ENCODE measurements around the gene FAM107B. TPM values are rescaled to one million over a fixed set of nuclear protein-coding genes. Genes with fewer than 3 reads are reported as not detected.
"Not testable (repeated sequence)": the region's sequence is repeated elsewhere in the genome, so short reads cannot be mapped to it uniquely, and the experiment has no call there.

FAM107B gene
- total and polyA plus RNA-seq, 2 of the 13 experiments (the other 11 are each of a cell fraction or from before 2014, with no cell fraction given): 15.7 to 24.8 TPM

DNA sequence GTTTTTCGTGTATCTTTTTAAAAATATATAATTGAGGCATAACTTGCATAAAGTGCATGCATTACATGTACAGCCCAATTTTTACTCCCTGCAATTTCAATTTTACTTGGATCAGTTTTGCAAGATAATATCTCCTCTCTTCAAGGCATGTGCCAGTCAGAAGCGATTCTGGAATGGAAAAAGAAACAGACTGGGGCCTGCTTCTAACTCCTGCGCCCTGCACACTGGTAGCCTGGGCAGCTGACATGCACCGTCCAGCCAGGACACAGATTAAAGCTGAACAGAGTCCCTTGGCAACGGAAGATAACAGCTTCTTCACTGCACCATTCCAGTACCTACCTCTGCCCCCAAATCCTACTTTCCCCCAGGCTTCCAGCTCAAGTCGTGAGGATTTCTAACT lies 182.1 kb downstream of the FAM107B start:
- CTCF ChIA-PET (ENCODE audit: low intra/inter-chr PET ratio, low total read pairs): no interaction called here
- peaks cover 59% of the 10 kb centered on the region for H3K4me1 ChIP-seq (ENCODE audit: insufficient read depth, low read length)

DNA sequence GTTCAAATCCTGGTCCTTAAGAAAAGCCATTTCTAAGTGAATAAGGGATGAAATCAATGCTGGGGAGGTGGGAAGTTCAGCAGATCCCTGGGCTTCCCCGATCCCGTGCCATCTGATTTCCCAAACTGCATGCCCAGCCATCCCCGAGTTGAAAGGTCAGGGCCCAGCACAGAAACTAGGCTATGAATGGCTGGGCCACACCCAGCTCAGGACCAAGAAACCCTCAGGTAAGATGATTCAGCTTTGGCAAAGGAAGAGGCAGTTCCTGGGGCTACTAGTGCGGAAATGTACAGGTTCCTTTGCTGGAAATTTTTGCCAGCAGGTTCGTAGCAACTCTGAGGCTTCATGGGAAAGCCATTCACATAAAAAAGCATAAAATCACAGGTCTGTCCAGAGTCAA lies 182.7 kb downstream of the FAM107B start:
- BruUV-seq (replicated peaks): no TSS peak
- Histone ChIP-seq H2AFZ (ENCODE audit: low read length) (no peak overlapping the region), H3K36me3 (replicated peaks in 1 of 2; ENCODE audit: control insufficient read depth in 1 of 2, insufficient read depth in 2 of 2, low read length in 2 of 2) (peaks cover 0 to 4% of the 10 kb centered on the region in 2 experiments; a peak in 1 of 5 replicates), H3K79me2 (ENCODE audit: insufficient read depth, low read length) (peaks cover 50% of the 10 kb centered on the region), H4K20me1 (ENCODE audit: insufficient read depth, low read length) (no peaks in the 10 kb centered on the region), H3K27me3 (ENCODE audit: control insufficient read depth in 1 of 2, insufficient read depth in 2 of 2, low read length in 2 of 2) (no peaks in the 10 kb centered on the region), H3K4me3 (replicated peaks in 1 of 3; ENCODE audit: insufficient read depth in 1 of 3, low read depth in 2 of 3, low read length in 3 of 3) (no peak overlapping the region), H3K4me1 (ENCODE audit: insufficient read depth, low read length) (peaks cover 64% of the 10 kb centered on the region), H3K9me3 (ENCODE audit: low read length) (no peaks in the 10 kb centered on the region), H3K4me2 (ENCODE audit: low read depth, low read length) (no peak overlapping the region), H3K9ac (ENCODE audit: insufficient read depth, low read depth, low read length) (no peak overlapping the region), H3K27ac (ENCODE audit: extremely low read length, insufficient read depth, low read length) (no peak overlapping the region)
- 97% methylated on average over 5 of the region's 5 CpGs for whole genome bisulfite sequencing (ENCODE audit: low lambda C conversion rate)
- FAIRE-seq: no peak
- CTCF ChIA-PET (ENCODE audit: low intra/inter-chr PET ratio, low total read pairs): no interaction called here
- ATAC-seq: no peak
- TF ChIP-seq, protein P1, sequence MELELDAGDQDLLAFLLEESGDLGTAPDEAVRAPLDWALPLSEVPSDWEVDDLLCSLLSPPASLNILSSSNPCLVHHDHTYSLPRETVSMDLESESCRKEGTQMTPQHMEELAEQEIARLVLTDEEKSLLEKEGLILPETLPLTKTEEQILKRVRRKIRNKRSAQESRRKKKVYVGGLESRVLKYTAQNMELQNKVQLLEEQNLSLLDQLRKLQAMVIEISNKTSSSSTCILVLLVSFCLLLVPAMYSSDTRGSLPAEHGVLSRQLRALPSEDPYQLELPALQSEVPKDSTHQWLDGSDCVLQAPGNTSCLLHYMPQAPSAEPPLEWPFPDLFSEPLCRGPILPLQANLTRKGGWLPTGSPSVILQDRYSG (CRISPR knock-in tag; IDR thresholded peaks at IDR 0.05): no peak
- TF ChIP-seq BRCA1 (CRISPR knock-in tag; IDR thresholded peaks at IDR 0.05) (no peak), SP4 (CRISPR knock-in tag; IDR thresholded peaks at IDR 0.05) (no peak), BHLHE40 (IDR thresholded peaks at IDR 0.05; ENCODE audit: low read length) (no peak), POLR2A (IDR thresholded peaks at IDR 0.05; ENCODE audit: insufficient read depth in 1 of 2, low read depth in 2 of 2, low read length in 2 of 2) (no peak), SCMH1 (CRISPR knock-in tag; IDR thresholded peaks at IDR 0.05; ENCODE audit: borderline replicate concordance) (no peak), ZNF557 (CRISPR knock-in tag; IDR thresholded peaks at IDR 0.05) (no peak)
- POLR2A ChIA-PET: no interaction called here
- intact Hi-C loops (cut with micrococcal nuclease; ENCODE audit: unreplicated experiment) (no loop called here), in situ Hi-C loops (cut with HindIII; ENCODE audit: extremely low pct_ligation_motif_present, low pct_unique_long_range_greater_than_20kb) (no loop called here)
- no peak for DNase-seq (ENCODE audit: low spot score)

More for the DNA sequence above, 182.1 kb downstream of the FAM107B start:
- intact Hi-C loops (cut with micrococcal nuclease; ENCODE audit: unreplicated experiment) (no loop called here), in situ Hi-C loops (cut with HindIII; ENCODE audit: extremely low pct_ligation_motif_present, low pct_unique_long_range_greater_than_20kb) (no loop called here)
- 92% methylated on average over 6 of the region's 6 CpGs for WGBS (ENCODE audit: low lambda C conversion rate)
- Histone ChIP-seq H3K4me3 (replicated peaks in 1 of 3; ENCODE audit: insufficient read depth in 1 of 3, low read depth in 2 of 3, low read length in 3 of 3) (no peak overlapping the region), H3K9me3 (ENCODE audit: low read length) (no peaks in the 10 kb centered on the region), H3K36me3 (replicated peaks in 1 of 2; ENCODE audit: control insufficient read depth in 1 of 2, insufficient read depth in 2 of 2, low read length in 2 of 2) (peaks cover 0 to 4% of the 10 kb centered on the region in 2 experiments; a peak in 1 of 5 replicates), H3K27ac (ENCODE audit: extremely low read length, insufficient read depth, low read length) (no peak overlapping the region), H4K20me1 (ENCODE audit: insufficient read depth, low read length) (no peaks in the 10 kb centered on the region), H3K4me2 (ENCODE audit: low read depth, low read length) (no peak overlapping the region), H3K79me2 (ENCODE audit: insufficient read depth, low read length) (peaks cover 45% of the 10 kb centered on the region), H2AFZ (ENCODE audit: low read length) (no peak overlapping the region), H3K9ac (ENCODE audit: insufficient read depth, low read depth, low read length) (no peak overlapping the region), H3K27me3 (ENCODE audit: control insufficient read depth in 1 of 2, insufficient read depth in 2 of 2, low read length in 2 of 2) (no peaks in the 10 kb centered on the region)
- no peak for TF ChIP-seq THAP11 (CRISPR knock-in tag; IDR thresholded peaks at IDR 0.05)
- no peak for TF ChIP-seq ZFP36L1 (CRISPR knock-in tag; IDR thresholded peaks at IDR 0.05)
- TF ChIP-seq, protein P2, sequence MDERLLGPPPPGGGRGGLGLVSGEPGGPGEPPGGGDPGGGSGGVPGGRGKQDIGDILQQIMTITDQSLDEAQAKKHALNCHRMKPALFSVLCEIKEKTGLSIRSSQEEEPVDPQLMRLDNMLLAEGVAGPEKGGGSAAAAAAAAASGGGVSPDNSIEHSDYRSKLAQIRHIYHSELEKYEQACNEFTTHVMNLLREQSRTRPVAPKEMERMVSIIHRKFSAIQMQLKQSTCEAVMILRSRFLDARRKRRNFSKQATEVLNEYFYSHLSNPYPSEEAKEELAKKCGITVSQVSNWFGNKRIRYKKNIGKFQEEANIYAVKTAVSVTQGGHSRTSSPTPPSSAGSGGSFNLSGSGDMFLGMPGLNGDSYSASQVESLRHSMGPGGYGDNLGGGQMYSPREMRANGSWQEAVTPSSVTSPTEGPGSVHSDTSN (CRISPR knock-in tag; IDR thresholded peaks at IDR 0.05): no peak
- no peak for TF ChIP-seq ZNF337 (CRISPR knock-in tag; IDR thresholded peaks at IDR 0.05; ENCODE audit: borderline replicate concordance, low read depth)
- POLR2A ChIA-PET: no interaction called here
- no TSS peak for BruUV-seq (replicated peaks)
- FAIRE-seq: no peak
- ATAC-seq: no peak
- DNase-seq (ENCODE audit: low spot score): no peak

DNA sequence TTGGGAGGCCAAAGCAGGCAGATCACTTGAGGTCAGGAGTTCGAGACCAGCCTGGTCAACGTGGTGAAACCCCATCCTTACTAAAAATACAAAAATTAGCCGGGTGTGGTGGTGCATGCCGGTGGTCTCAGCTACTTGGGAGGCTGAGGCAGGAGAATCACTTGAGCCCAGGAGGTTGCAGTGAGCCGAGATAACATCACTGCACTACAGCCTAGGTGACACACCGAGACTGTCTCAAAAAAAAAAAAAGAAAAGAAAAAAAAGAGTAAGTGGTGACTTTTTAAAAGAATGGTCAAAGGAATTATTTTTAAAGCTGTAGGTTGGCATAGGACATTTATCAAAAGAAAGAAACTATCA lies 185.8 kb downstream of the FAM107B start:
- in situ Hi-C loops (cut with HindIII; ENCODE audit: extremely low pct_ligation_motif_present, low pct_unique_long_range_greater_than_20kb); H3K36me3 ChIP-seq (replicated peaks in 1 of 2; ENCODE audit: control insufficient read depth in 1 of 2, insufficient read depth in 2 of 2, low read length in 2 of 2); FAIRE-seq; H3K27me3 ChIP-seq (ENCODE audit: control insufficient read depth in 1 of 2, insufficient read depth in 2 of 2, low read length in 2 of 2); H3K4me3 ChIP-seq (replicated peaks in 1 of 3; ENCODE audit: insufficient read depth in 1 of 3, low read depth in 2 of 3, low read length in 3 of 3); H2AFZ ChIP-seq (ENCODE audit: low read length); H3K4me2 ChIP-seq (ENCODE audit: low read depth, low read length); BruUV-seq (replicated peaks); ATAC-seq; H4K20me1 ChIP-seq (ENCODE audit: insufficient read depth, low read length); CTCF ChIA-PET (ENCODE audit: low intra/inter-chr PET ratio, low total read pairs); intact Hi-C loops (cut with micrococcal nuclease; ENCODE audit: unreplicated experiment); H3K27ac ChIP-seq (ENCODE audit: extremely low read length, insufficient read depth, low read length); H3K9me3 ChIP-seq (ENCODE audit: low read length); DNase-seq (ENCODE audit: low spot score): not testable (repeated sequence)
- Histone ChIP-seq H3K4me1 (ENCODE audit: insufficient read depth, low read length) (peaks cover 69% of the 10 kb centered on the region), H3K9ac (ENCODE audit: insufficient read depth, low read depth, low read length) (0 out of 2 replicates have a peak overlapping the region, but pooled peaks have one; percentile 35), H3K79me2 (ENCODE audit: insufficient read depth, low read length) (peaks cover 57% of the 10 kb centered on the region)
- 95% methylated on average over 6 of the region's 6 CpGs for WGBS (ENCODE audit: low lambda C conversion rate)
- POLR2A ChIA-PET: interaction anchor here (0.7 to 1.8 kb wide), 2 partner anchors 10 to 290 kb away, joined by 3 to 9 read pairs; partner anchors contain the start of gene SUV39H2
